ENCODE measurements around the gene CDC42BPG.

- TF ChIP-seq, protein P1, sequence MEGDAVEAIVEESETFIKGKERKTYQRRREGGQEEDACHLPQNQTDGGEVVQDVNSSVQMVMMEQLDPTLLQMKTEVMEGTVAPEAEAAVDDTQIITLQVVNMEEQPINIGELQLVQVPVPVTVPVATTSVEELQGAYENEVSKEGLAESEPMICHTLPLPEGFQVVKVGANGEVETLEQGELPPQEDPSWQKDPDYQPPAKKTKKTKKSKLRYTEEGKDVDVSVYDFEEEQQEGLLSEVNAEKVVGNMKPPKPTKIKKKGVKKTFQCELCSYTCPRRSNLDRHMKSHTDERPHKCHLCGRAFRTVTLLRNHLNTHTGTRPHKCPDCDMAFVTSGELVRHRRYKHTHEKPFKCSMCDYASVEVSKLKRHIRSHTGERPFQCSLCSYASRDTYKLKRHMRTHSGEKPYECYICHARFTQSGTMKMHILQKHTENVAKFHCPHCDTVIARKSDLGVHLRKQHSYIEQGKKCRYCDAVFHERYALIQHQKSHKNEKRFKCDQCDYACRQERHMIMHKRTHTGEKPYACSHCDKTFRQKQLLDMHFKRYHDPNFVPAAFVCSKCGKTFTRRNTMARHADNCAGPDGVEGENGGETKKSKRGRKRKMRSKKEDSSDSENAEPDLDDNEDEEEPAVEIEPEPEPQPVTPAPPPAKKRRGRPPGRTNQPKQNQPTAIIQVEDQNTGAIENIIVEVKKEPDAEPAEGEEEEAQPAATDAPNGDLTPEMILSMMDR (IDR thresholded peaks at IDR 0.05) = no peak
- no peak for TF ChIP-seq POLR2A (IDR thresholded peaks at IDR 0.05)
These were observed 50.9 kb downstream of the CDC42BPG start for GRCh38 chr11:64793271-64794160.

All from body of pancreas (tissue), 4 donors.